IMR-90 (cell line): ENCODE measurements around the gene MAGI2.
A peak's percentile ranks its signal among the peaks of the same experiment; 100 is the strongest.

Experiments used
- POLR2A ChIP-seq: IDR thresholded peaks from 2 replicates; pipeline ENCODE4 v1.6.1; 2012; ENCODE audit warnings: mild to moderate bottlenecking, low read depth, low read length
- TF ChIP-seq, protein P1 (sequence below): fragments of 150-350 bp; IDR thresholded peaks from 2 replicates; pipeline ENCODE4 v1.6.1; 2016; ENCODE audit warnings: low read depth, mild to moderate bottlenecking, low read length, moderate library complexity, borderline replicate concordance
- TF ChIP-seq, protein P2 (sequence below): fragments of 150-350 bp; IDR thresholded peaks from 2 replicates; pipeline ENCODE4 v1.6.1; 2017; ENCODE audit warnings: mild to moderate bottlenecking, antibody characterized with exemption, low read length, low read depth

DNA sequence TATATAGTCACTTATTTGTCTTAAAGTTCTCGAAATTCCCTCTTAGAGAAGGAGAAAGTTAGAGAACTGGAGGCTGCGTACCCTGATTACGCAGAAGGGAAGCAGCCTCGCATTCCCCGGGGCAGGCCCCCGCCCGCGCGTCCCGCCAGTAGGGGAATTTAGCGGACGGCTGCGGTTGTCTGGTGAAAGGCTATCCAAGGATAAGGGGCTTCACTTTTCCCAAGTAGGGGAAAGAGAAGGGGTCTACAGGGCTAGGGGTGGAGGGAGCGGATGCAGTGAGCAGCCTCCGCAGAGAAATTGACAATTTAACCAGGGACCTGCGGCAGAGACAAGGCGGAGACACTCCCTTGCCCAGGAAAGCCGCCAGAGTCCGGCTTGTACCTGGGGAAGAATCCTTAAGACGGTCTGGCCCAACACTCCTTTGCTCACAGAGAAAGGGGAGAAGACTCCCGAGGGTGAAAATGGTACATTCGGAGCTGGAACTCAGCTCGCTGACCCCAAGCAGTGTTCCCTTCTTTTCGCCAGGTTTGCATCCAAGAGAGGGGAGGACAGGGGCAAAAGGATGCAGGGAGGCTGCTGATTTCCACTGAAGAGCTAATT, 994 bp upstream of the MAGI2 start:
- TF ChIP-seq, protein P1, sequence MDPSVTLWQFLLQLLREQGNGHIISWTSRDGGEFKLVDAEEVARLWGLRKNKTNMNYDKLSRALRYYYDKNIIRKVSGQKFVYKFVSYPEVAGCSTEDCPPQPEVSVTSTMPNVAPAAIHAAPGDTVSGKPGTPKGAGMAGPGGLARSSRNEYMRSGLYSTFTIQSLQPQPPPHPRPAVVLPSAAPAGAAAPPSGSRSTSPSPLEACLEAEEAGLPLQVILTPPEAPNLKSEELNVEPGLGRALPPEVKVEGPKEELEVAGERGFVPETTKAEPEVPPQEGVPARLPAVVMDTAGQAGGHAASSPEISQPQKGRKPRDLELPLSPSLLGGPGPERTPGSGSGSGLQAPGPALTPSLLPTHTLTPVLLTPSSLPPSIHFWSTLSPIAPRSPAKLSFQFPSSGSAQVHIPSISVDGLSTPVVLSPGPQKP, result no peak
- peak; percentile 2; the same call in 1 of the 2 replicates for TF ChIP-seq POLR2A
- TF ChIP-seq, protein P2, sequence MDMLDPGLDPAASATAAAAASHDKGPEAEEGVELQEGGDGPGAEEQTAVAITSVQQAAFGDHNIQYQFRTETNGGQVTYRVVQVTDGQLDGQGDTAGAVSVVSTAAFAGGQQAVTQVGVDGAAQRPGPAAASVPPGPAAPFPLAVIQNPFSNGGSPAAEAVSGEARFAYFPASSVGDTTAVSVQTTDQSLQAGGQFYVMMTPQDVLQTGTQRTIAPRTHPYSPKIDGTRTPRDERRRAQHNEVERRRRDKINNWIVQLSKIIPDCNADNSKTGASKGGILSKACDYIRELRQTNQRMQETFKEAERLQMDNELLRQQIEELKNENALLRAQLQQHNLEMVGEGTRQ, result no peak
